Activated B cell treated with CpG ODN at 0.5 μM for 24 hours (primary cell): Measurements from ENCODE around the gene CAMK1. TPM values are rescaled to one million over a fixed set of nuclear protein-coding genes. Genes with fewer than 3 reads are reported as not detected.

ENCODE experiments used
- ATAC-seq: fragments of 200-7000 bp; cut with Tn5 transposase; one replicate; pipeline ENCODE4 v1.10.0; 2021; ENCODE audit warnings: low read depth, mild to moderate bottlenecking, moderate library complexity
- CTCF ChIA-PET: fragments of 350-600 bp; sonication (Branson Sonifier 250); formaldehyde crosslinking; loops from one replicate; lab custom pipeline; 2021; ENCODE audit warnings: antibody characterized with exemption; lab: Charles Lee
- POLR2A ChIA-PET: fragments of 350-600 bp; sonication (Branson Sonifier 250); formaldehyde crosslinking; loops from one replicate; lab custom pipeline; 2021; ENCODE audit warnings: antibody characterized with exemption; lab: Charles Lee
- DNase-seq: peaks from one replicate; pipeline ENCODE4 v3.0.0; 2022
- H3K27ac Mint-ChIP-seq: one replicate; pipeline ENCODE4 v1.8.0; 2020; ENCODE audit warnings: mixed read lengths
- H3K27me3 Mint-ChIP-seq: one replicate; pipeline ENCODE4 v1.8.0; 2021; ENCODE audit warnings: mixed read lengths
- H3K36me3 Mint-ChIP-seq: one replicate; pipeline ENCODE4 v1.8.0; 2021; ENCODE audit warnings: low read depth, mixed read lengths
- H3K4me1 Mint-ChIP-seq: one replicate; pipeline ENCODE4 v1.8.0; 2021; ENCODE audit warnings: mixed read lengths
- H3K4me3 Mint-ChIP-seq: one replicate; pipeline ENCODE4 v1.8.0; 2020; ENCODE audit warnings: mild to moderate bottlenecking, mixed read lengths
- H3K9me3 Mint-ChIP-seq: one replicate; pipeline ENCODE4 v1.8.0; 2020; ENCODE audit warnings: mixed read lengths
- intact Hi-C: fragments of 100-400 bp; cut with micrococcal nuclease; formaldehyde crosslinking; loops from one replicate; pipeline ENCODE4 v1.15.1; 2024
- total RNA-seq: library from RNA; stranded (reverse); gene quantifications from 2 replicates; pipeline ENCODE4 v1.2.3, GENCODE V29; 2022
- TF ChIP-seq, protein P1 (sequence below): fragments of 200-600 bp; IDR thresholded peaks from one replicate; pipeline ENCODE4 v1.8.0; 2022; ENCODE audit warnings: antibody characterized with exemption, mild to moderate bottlenecking

Gene CAMK1
- total RNA-seq, 1 donor from 2014 or later = 1.7 TPM

DNA sequence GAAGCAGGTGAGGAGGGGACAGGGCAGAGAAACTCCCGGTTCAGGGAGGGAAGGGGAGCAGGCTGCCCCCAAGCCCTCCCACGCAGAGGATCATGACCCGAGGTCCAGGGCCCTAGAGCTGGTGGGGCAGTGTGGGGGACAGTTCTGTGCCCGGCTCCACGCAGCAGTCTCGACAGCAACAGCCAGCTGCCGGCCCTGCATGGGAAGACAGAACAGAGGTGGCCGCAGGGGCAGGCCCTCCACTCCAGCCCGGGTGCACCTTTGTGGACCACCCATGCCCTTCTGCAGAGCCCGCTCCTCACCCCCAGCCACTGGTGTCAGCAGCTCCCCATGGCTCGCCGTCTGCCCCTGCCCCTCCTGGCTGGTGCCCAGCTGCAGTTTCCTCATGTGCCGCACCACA lies 12.3 kb downstream of the CAMK1 start:
- ChIA-PET POLR2A (no interaction called here), CTCF (no interaction called here)
- Mint-ChIP-seq H3K4me3 (no peak overlapping the region), H3K27ac (no peak overlapping the region), H3K9me3 (no peaks in the 10 kb centered on the region), H3K27me3 (no peaks in the 10 kb centered on the region), H3K4me1 (peaks cover 13% of the 10 kb centered on the region), H3K36me3 (peaks cover 55% of the 10 kb centered on the region)
- DNase-seq (no peak), ATAC-seq (no peak)
- TF ChIP-seq, protein P1, sequence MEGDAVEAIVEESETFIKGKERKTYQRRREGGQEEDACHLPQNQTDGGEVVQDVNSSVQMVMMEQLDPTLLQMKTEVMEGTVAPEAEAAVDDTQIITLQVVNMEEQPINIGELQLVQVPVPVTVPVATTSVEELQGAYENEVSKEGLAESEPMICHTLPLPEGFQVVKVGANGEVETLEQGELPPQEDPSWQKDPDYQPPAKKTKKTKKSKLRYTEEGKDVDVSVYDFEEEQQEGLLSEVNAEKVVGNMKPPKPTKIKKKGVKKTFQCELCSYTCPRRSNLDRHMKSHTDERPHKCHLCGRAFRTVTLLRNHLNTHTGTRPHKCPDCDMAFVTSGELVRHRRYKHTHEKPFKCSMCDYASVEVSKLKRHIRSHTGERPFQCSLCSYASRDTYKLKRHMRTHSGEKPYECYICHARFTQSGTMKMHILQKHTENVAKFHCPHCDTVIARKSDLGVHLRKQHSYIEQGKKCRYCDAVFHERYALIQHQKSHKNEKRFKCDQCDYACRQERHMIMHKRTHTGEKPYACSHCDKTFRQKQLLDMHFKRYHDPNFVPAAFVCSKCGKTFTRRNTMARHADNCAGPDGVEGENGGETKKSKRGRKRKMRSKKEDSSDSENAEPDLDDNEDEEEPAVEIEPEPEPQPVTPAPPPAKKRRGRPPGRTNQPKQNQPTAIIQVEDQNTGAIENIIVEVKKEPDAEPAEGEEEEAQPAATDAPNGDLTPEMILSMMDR = no peak
- intact Hi-C loops = no loop called here

DNA sequence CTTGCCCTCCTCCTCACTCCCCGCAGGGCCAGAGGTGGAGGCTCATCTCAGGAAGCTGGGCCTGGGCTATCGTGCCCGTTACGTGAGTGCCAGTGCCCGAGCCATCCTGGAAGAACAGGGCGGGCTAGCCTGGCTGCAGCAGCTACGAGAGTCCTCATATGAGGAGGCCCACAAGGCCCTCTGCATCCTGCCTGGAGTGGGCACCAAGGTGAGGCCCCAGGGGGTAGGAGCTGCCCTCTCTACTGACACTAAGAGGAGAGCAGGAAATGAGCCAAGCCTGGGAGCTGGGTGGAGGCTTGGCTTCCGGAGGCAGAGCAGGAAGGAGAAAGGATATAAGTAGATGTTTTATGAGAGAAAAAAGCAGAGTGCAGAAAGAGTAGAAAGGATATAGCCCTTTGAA lies 15.1 kb downstream of the CAMK1 start:
- TF ChIP-seq, protein P1 = no peak
- H3K36me3 Mint-ChIP-seq = peaks cover 67% of the 10 kb centered on the region

DNA sequence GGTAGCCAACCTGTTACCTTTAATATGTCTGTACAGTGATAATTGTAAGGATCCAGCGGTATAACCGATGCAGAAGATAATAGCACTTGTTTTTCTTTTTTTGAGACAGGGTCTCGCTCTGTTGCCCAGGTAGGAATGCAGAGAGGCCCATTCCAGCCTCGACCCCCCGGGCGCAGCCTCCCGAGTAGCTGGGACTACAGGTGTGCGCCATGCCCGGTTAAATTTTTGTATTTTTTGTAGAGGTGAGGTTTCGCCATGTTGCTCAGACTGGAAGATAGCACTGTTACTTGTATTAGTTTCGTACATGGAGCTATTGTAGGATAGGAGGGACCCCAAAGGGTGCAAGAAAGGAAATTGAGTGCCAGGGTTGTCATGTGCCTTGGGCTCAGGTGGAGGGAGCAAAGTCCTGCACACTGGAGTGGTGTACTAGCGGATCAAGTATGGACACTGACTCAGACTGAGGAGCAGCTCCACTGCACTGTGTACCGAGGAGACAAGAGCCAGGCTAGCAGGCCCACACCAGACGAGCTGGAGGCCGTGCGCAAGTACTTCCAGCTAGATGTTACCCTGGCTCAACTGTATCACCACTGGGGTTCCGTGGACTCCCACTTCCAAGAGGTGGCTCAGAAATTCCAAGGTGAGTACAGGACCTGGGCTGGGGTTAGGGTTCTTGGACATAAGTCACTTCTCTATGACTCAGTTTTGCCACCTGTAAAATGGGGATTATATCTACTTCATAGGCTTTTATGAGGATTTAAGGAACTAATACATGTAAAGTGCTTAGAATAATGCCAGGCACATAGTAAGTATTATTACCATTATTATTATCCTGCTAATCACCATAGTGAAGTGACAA lies 19.0 kb downstream of the CAMK1 start:
- no peak for DNase-seq
- Mint-ChIP-seq H3K4me3 (peak overlapping the region; percentile 94), H3K4me1 (peaks cover 48% of the 10 kb centered on the region), H3K27ac (peak overlapping the region; percentile 95), H3K36me3 (peaks cover 64% of the 10 kb centered on the region), H3K27me3 (no peaks in the 10 kb centered on the region), H3K9me3 (no peaks in the 10 kb centered on the region)
- ChIA-PET POLR2A (interaction anchor here (1.0 to 6.3 kb wide), 9 partner anchors 19 to 275 kb away, joined by 3 to 106 read pairs (median 9); partner anchors contain the start of genes ARPC4, BRPF1, JAGN1 and TADA3), CTCF (interaction anchor here (1.4 to 1.6 kb wide), 2 partner anchors 42 to 44 kb away, joined by 4 to 5 read pairs; partner anchors contain the start of genes ARPC4 and TADA3)
- intact Hi-C loops = loop anchor here (1.0 to 2.0 kb wide), 4 partner anchors 18 to 354 kb away; partner anchors contain the start of genes CAMK1, FANCD2 and SETD5
- no peak for ATAC-seq
- TF ChIP-seq, protein P1 = no peak

More for the DNA sequence above, 15.1 kb downstream of the CAMK1 start:
- ChIA-PET CTCF (interaction anchor here (0.7 to 1.6 kb wide), 3 partner anchors 14 to 28 kb away, joined by 3 read pairs; partner anchors contain the start of gene CAMK1), POLR2A (interaction anchor here (6.3 kb wide), 1 partner anchor 39 kb away, joined by 106 read pairs; the partner anchor contains the start of genes ARPC4 and TADA3)
- H3K4me1 Mint-ChIP-seq = peaks cover 40% of the 10 kb centered on the region
- DNase-seq (no peak), ATAC-seq (no peak)
- no peaks in the 10 kb centered on the region for H3K27me3 Mint-ChIP-seq
- H3K4me3 Mint-ChIP-seq = no peak overlapping the region
- intact Hi-C loops = no loop called here
- no peak overlapping the region for H3K27ac Mint-ChIP-seq
- H3K9me3 Mint-ChIP-seq = no peaks in the 10 kb centered on the region

DNA sequence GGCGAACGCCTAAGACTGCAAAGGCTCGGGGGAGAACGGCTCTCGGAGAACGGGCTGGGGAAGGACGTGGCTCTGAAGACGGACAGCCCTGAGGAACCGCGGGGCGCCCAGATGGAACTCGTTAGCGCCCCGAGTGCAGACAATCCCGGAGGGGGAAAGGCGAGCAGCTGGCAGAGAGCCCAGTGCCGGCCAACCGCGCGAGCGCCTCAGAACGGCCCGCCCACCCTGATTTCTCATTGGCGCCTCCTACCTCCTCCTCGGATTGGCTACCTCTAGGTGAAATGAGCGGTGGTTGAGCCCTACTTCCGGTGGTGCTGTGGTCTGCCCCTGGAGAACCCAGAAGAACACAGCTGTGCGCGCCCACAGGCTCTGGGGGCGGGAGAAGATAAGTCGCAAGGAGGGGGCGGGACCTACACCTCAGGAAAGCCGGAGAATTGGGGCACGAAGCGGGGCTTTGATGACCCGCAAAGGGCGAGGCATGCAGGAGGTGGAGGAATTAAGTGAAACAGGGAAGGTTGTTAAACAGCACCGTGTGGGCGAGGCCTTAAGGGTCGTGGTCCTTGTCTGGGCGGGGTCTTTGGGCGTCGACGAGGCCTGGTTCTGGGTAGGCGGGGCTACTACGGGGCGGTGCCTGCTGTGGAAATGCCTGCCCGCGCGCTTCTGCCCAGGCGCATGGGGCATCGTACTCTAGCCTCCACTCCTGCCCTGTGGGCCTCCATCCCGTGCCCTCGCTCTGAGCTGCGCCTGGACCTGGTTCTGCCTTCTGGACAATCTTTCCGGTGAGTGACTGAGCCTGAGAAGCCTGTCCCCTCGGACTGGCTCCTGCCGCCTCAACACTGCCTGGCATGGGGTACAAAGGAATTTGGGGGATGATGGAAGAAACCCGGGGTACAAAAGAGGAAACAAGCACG lies 19.8 kb downstream of the CAMK1 start, which contains the start of gene OGG1:
TSS of gene OGG1 (plus strand) at position 308 of the 911 bp plus-strand sequence. CDS start at position 643, 335 bp downstream.
- peaks cover 48% of the 10 kb centered on the region for H3K4me1 Mint-ChIP-seq
- peak; percentile 90 for ATAC-seq
- H3K36me3 Mint-ChIP-seq = peaks cover 66% of the 10 kb centered on the region
- peak within 1 kb of the TSS; percentile 95 for H3K27ac Mint-ChIP-seq
- TF ChIP-seq, protein P1 = no peak
- H3K9me3 Mint-ChIP-seq = no peaks in the 10 kb centered on the region
- CTCF ChIA-PET = interaction anchor here (0.6 to 1.6 kb wide), 5 partner anchors 17 to 246 kb away, joined by 3 to 5 read pairs (median 4); partner anchors contain the start of genes ARPC4 and TADA3
- H3K4me3 Mint-ChIP-seq = peak within 1 kb of the TSS; percentile 94
- POLR2A ChIA-PET = interaction anchor here (0.6 to 6.3 kb wide), 19 partner anchors 14 to 571 kb away, joined by 3 to 106 read pairs (median 4); partner anchors contain the start of genes ARPC4, BRPF1, JAGN1 and MTMR14
- peak; percentile 89 for DNase-seq
- intact Hi-C loops = loop anchor here (1.0 to 2.0 kb wide), 7 partner anchors 19 to 353 kb away; partner anchors contain the start of genes BRPF1, CAMK1, FANCD2 and MTMR14
- H3K27me3 Mint-ChIP-seq = no peaks in the 10 kb centered on the region
